Measurements from ENCODE around the gene CYLC1.

The CYLC1 gene

GRCh38 chrX:83860846-83861245 is at the start of gene CYLC1:
Gene CYLC1, plus strand, starts transcription at chrX:83861146. Its CDS starts 37 bp downstream, at chrX:83861183.
- no peak for DNase-seq (ENCODE audit: low read depth)
- TF ChIP-seq CTCF (conservative IDR thresholded peaks at IDR 0.05; ENCODE audit: control insufficient read depth, insufficient read depth, low read depth, low read length), result no peak

GRCh38 chrX:83819304-83819703 is 41.6 kb upstream of the CYLC1 start:
- no peak for DNase-seq (ENCODE audit: low read depth)
- no peak overlapping the region for H3K4me3 ChIP-seq (ENCODE audit: control insufficient read depth, low read depth, low read length)
- TF ChIP-seq CTCF (conservative IDR thresholded peaks at IDR 0.05; ENCODE audit: control insufficient read depth, insufficient read depth, low read depth, low read length), result no peak

More at GRCh38 chrX:83860846-83861245, at the start of gene CYLC1:
- H3K4me3 ChIP-seq (ENCODE audit: control insufficient read depth, low read depth, low read length), result no peak within 1 kb of the TSS

- no peak for DNase-seq (ENCODE audit: low read depth)
- no peak for TF ChIP-seq CTCF (conservative IDR thresholded peaks at IDR 0.05; ENCODE audit: control insufficient read depth, insufficient read depth, low read depth, low read length)
- no peak overlapping the region for H3K4me3 ChIP-seq (ENCODE audit: control insufficient read depth, low read depth, low read length)
Measured at GRCh38 chrX:83829874-83830273, 31.1 kb upstream of the CYLC1 start.

GRCh38 chrX:83845397-83845796 is 15.5 kb upstream of the CYLC1 start:
- no peak overlapping the region for H3K4me3 ChIP-seq (ENCODE audit: control insufficient read depth, low read depth, low read length)
- TF ChIP-seq CTCF (conservative IDR thresholded peaks at IDR 0.05; ENCODE audit: control insufficient read depth, insufficient read depth, low read depth, low read length), result peak; percentile 73
- DNase-seq (ENCODE audit: low read depth), result peak; percentile 28

- no peak overlapping the region for H3K4me3 ChIP-seq (ENCODE audit: control insufficient read depth, low read depth, low read length)
- TF ChIP-seq CTCF (conservative IDR thresholded peaks at IDR 0.05; ENCODE audit: control insufficient read depth, insufficient read depth, low read depth, low read length), result no peak
- no peak for DNase-seq (ENCODE audit: low read depth)
Measured at GRCh38 chrX:83847339-83847738, 13.6 kb upstream of the CYLC1 start.

GRCh38 chrX:83888585-83888984 is 27.6 kb downstream of the CYLC1 start:
- H3K4me3 ChIP-seq (ENCODE audit: control insufficient read depth, low read depth, low read length), result no peak overlapping the region
- no peak for DNase-seq (ENCODE audit: low read depth)
- TF ChIP-seq CTCF (conservative IDR thresholded peaks at IDR 0.05; ENCODE audit: control insufficient read depth, insufficient read depth, low read depth, low read length), result no peak

GRCh38 chrX:83892433-83892832 is 31.5 kb downstream of the CYLC1 start:
- TF ChIP-seq CTCF (conservative IDR thresholded peaks at IDR 0.05; ENCODE audit: control insufficient read depth, insufficient read depth, low read depth, low read length), result no peak
- no peak overlapping the region for H3K4me3 ChIP-seq (ENCODE audit: control insufficient read depth, low read depth, low read length)
- DNase-seq (ENCODE audit: low read depth), result no peak
